HUES48 (cell line): ENCODE data around the gene SPSB2.
A peak's percentile ranks its signal among the peaks of the same experiment; 100 is the strongest.
"Not testable (repeated sequence)": the region's sequence is repeated elsewhere in the genome, so short reads cannot be mapped to it uniquely, and the experiment has no call there.

Experiments
- H3K27ac ChIP-seq: one replicate; pipeline ENCODE4 v1.7.0; 2013; ENCODE audit warnings: low read depth, low read length, inconsistent platforms
- H3K27me3 ChIP-seq: 2 replicates; pipeline ENCODE4 v1.6.1; 2013; ENCODE audit warnings: mild to moderate bottlenecking, low read length; ENCODE audit not compliant: control insufficient read depth, insufficient read depth
- H3K36me3 ChIP-seq: 2 replicates; pipeline ENCODE4 v1.6.1; 2013; ENCODE audit warnings: low read length; ENCODE audit not compliant: control insufficient read depth, insufficient read depth
- H3K4me1 ChIP-seq: 2 replicates; pipeline ENCODE4 v1.6.1; 2013; ENCODE audit warnings: mild to moderate bottlenecking, low read length; ENCODE audit not compliant: control insufficient read depth, insufficient read depth
- H3K4me3 ChIP-seq: 2 replicates; pipeline ENCODE4 v1.5.1; 2013; ENCODE audit warnings: mild to moderate bottlenecking, low read depth, low read length
- H3K9ac ChIP-seq: 2 replicates; pipeline ENCODE4 v1.6.1; 2013; ENCODE audit warnings: mild to moderate bottlenecking, low read depth, low read length, moderate library complexity
- H3K9me3 ChIP-seq: 2 replicates; pipeline ENCODE4 v1.6.1; 2013; ENCODE audit warnings: low read length; ENCODE audit not compliant: control insufficient read depth, insufficient read depth

The SPSB2 gene

DNA sequence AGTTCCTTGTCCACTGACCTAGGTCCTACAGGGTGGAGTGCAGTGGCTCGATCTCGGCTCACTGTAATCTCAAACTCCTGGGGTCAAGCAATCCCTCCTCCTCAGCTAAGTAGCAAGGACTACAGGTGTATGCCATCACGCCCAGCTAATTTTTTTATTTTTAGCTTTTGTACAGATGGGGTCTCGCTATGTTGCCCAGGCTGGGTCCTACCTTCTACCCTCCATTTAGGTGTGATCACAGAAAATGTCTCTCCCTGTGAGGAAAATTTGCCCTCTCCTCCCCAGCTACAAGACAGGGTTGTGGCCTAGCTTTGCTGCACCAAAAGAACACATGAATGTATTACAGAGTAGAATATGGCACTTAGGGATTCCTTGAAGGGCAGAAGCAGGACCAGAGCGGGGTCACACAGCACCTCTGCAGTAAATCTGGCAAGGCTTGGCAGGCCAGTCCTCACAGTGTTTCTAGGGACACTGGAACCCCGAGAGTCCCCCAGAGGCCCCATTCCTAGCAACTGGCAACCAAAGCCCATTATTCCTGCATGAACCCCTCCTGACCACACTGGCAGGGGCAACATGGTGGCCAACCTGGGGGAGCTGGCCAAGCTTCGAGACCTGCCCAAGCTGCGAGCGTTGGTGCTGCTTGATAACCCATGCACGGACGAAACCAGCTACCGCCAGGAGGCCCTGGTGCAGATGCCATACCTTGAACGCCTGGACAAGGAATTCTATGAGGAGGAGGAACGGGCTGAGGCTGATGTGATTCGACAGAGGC, 39.2 kb upstream of the SPSB2 start:
- Histone ChIP-seq H3K27me3 (peaks cover 6% of the 10 kb centered on the region), H3K4me1 (peaks cover 12% of the 10 kb centered on the region), H3K9ac (no peak overlapping the region), H3K36me3 (peaks cover 17% of the 10 kb centered on the region), H3K4me3 (no peak overlapping the region), H3K9me3 (no peaks in the 10 kb centered on the region), H3K27ac (no peak overlapping the region)

DNA sequence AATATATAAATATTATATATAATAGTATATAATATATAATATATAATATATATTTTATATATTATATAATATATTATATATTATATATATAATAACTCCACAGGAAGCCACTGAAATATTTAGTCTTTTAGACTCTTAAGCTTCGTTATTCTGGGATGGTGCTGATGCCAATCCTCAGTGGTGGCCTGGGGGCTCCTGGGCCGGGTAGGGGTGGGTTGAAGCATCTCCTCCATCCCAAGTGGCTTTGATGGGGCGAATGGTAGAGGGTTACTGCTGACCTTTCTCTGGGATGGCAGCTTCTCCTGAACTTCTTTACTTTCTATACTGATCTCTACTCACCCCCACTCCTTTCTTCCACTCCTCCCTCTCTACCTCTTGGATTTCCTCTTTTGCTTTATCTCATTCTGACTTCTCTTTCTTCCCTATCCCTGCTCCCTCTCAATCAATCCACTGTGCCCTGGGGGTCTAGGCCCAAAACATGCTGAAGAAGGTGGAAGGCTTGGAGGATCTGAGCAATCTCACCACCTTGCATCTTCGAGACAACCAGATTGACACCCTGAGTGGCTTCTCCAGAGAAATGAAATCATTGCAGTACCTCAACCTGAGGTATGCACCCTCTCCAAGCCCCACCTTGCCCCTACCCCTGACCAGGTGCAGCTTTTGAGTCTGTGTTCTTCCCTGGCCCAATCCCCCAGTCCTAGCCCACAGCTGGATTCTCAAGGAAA, 36.5 kb upstream of the SPSB2 start:
- H3K4me3 ChIP-seq: no peak overlapping the region
- H3K27me3 ChIP-seq: peaks cover 10% of the 10 kb centered on the region
- peaks cover 9% of the 10 kb centered on the region for H3K4me1 ChIP-seq
- no peaks in the 10 kb centered on the region for H3K36me3 ChIP-seq
- H3K9me3 ChIP-seq: no peaks in the 10 kb centered on the region
- no peak overlapping the region for H3K27ac ChIP-seq
- H3K9ac ChIP-seq: no peak overlapping the region

DNA sequence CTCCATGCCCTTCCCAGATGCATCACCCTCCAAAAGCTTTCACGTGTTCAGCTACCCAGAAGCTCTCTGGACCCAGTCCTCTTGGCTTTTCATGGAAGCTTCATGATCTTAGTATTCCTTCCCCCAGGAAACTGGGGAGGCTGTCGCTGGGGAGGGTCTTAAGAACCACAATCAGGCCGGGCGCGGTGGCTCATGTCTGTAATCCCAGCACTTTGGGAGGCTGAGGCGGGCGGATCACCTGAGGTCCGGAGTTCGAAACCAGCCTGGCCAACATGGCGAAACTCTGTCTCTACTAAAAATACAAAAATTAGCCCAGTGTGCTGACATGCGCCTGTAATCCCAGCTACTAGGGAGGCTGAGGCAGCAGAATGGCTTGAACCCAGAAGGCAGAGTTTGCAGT, 35.0 kb upstream of the SPSB2 start:
- not testable (repeated sequence) for H3K27me3 ChIP-seq, H3K36me3 ChIP-seq, H3K4me3 ChIP-seq, H3K27ac ChIP-seq, H3K9me3 ChIP-seq, H3K9ac ChIP-seq
- H3K4me1 ChIP-seq: peaks cover 14% of the 10 kb centered on the region

- Histone ChIP-seq H3K4me3 (peak overlapping the region; percentile 68), H3K9me3 (no peaks in the 10 kb centered on the region), H3K9ac (no peak overlapping the region), H3K4me1 (peaks cover 14% of the 10 kb centered on the region), H3K27me3 (0 out of 2 replicates have a peak, but pooled peaks cover 4% of the 10 kb centered on the region), H3K36me3 (no peaks in the 10 kb centered on the region), H3K27ac (peak overlapping the region; percentile 75)
These were observed 32.4 kb upstream of the SPSB2 start for GRCh38 chr12:6905414-6906040.

DNA sequence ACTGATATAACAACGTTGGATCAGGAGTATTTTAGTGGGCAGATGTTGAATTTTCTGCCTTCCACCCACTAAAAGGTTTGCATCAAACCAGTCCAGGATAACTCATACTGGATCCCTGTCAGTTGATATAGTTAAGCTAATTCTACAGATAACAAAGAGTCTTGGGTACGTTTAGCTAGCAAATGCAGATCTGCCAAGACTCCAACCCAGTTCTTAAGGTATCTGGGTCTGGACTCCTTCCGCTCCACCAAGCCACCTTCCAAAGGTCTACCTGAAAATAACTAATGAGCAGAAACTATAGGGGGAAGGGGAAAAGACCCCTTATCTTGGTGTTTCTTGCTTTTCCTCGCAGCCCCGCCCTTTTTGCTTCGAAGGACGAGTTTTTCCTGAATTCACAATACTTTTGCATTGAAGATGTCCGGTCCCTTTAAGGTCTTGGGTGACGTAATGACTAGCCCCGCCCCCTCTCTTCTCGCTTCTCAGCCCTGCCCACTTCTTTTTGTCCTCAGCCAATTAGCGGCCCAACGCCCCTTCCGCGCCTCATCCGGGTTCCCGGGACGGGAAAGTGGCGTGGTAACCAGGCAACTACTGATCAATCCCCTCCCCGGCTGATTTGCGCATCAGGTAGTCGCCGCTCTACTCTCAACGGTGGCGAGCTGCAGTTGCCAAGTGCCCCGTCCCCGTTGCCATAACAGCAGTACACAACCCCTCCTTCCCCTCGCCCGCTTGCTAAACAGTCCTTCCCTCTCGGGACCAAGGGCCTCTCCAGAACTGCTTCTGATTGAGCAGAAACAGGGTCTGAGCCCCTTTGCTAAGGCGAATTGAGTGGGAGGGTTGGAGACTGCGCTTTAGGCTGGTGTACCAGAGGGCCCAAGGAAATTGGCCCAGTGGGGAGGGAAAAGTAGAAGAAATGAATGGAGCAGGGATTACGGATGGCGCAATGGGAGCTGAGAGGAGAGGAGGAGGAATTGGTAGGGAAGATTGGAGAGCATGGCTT, 31.5 kb upstream of the SPSB2 start, which contains the start of gene LRRC23:
Gene LRRC23, plus strand, starts transcription at position 543 of the 997 bp plus-strand sequence. CDS start 812 bp downstream, outside the sequence.
- Histone ChIP-seq H3K4me3 (peak within 1 kb of the TSS; percentile 68), H3K9me3 (no peaks in the 10 kb centered on the region), H3K36me3 (no peaks in the 10 kb centered on the region), H3K27ac (peak within 1 kb of the TSS; percentile 75), H3K4me1 (peaks cover 14% of the 10 kb centered on the region), H3K27me3 (0 out of 2 replicates have a peak, but pooled peaks cover 4% of the 10 kb centered on the region), H3K9ac (peak within 1 kb of the TSS; percentile 28; the same call in 1 of the 2 replicates)

- Histone ChIP-seq H3K9ac (no peak overlapping the region), H3K36me3 (no peaks in the 10 kb centered on the region), H3K9me3 (no peaks in the 10 kb centered on the region), H3K27me3 (0 out of 2 replicates have a peak, but pooled peaks cover 4% of the 10 kb centered on the region), H3K4me1 (peaks cover 14% of the 10 kb centered on the region), H3K4me3 (no peak overlapping the region), H3K27ac (peak overlapping the region; percentile 69)
These were observed 30.6 kb upstream of the SPSB2 start for GRCh38 chr12:6903722-6904121.

DNA sequence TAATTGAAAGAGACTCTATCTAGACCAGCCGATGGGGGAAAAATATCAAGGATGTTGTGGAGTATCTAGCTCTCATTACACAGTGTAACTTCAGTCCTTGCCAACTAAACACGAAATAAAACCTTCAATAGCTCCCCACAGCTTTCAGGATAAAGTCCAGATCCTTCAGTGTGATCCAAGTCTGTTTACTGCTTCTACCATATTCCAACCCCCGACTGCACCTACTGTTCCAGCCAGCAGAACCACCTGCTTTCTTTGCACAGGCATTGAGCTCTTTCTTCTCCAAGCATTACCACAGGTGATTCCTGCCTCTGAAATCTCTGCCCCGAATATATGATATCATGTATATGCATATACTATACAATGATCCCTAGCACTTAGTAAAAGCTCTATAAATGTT, 29.3 kb upstream of the SPSB2 start:
- Histone ChIP-seq H3K27me3 (0 out of 2 replicates have a peak, but pooled peaks cover 4% of the 10 kb centered on the region), H3K9me3 (no peaks in the 10 kb centered on the region), H3K36me3 (no peaks in the 10 kb centered on the region), H3K4me3 (no peak overlapping the region), H3K9ac (no peak overlapping the region), H3K27ac (no peak overlapping the region), H3K4me1 (peaks cover 14% of the 10 kb centered on the region)

DNA sequence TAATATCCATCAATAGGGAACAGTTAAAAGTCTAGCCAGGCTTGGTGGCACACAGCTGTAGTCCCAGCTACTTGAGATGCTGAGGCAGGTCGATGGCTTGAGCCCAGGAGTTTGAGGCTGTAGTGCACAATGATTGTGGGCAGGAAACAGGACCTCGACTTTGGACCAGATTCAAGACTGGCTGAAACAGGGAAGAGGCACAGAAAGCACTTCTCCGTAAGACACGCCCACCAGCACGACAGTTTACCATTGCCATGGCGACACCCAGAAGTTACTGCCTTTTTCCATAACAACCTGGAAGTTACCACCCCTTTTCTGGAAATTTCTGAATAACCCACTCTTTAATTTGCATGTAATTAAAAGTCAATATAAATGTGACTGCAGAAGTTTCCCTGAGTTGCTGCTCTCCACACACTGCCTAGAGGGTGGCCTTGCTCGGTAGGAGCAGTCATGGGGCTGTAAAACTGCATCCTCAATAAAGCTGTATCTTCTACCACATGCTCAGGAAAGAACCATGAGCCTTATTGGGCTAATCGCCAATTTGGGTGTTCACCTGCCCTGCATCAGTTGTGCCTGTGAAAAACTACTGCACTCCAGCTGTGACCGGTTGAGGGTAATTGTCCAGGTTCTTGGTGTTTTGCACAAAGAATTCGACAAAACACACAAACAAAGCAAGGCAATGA, 26.9 kb upstream of the SPSB2 start:
- Histone ChIP-seq H3K36me3 (no peaks in the 10 kb centered on the region), H3K4me1 (peaks cover 10% of the 10 kb centered on the region), H3K27ac (no peak overlapping the region)

GRCh38 chr12:6899427-6899826, 26.3 kb upstream of the SPSB2 start:
- Histone ChIP-seq H3K9me3 (no peaks in the 10 kb centered on the region), H3K4me3 (no peak overlapping the region), H3K36me3 (no peaks in the 10 kb centered on the region), H3K27ac (no peak overlapping the region), H3K9ac (no peak overlapping the region), H3K4me1 (peaks cover 10% of the 10 kb centered on the region), H3K27me3 (no peaks in the 10 kb centered on the region)

More for the DNA sequence above, 26.9 kb upstream of the SPSB2 start:
- H3K27me3 ChIP-seq: no peaks in the 10 kb centered on the region
- H3K4me3 ChIP-seq: no peak overlapping the region
- H3K9ac ChIP-seq: no peak overlapping the region
- H3K9me3 ChIP-seq: no peaks in the 10 kb centered on the region
